Activated CD4-positive, CD25-positive, alpha-beta regulatory T cell treated with anti-CD3 and anti-CD28 coated beads, Interleukin-2, amount 50 U/mL, for 24 hours (primary cell): ENCODE measurements around the gene CCDC127.
"Not testable (repeated sequence)": the region's sequence is repeated elsewhere in the genome, so short reads cannot be mapped to it uniquely, and the experiment has no call there.

Experiments
- ATAC-seq, 2 donors: fragments of 150-1000 bp; cut with Tn5 transposase; one replicate each; pipeline ENCODE4 v1.10.0; 2021; ENCODE audit warnings: mild to moderate bottlenecking in 1 of 2, moderate library complexity in 1 of 2

CCDC127 gene

DNA sequence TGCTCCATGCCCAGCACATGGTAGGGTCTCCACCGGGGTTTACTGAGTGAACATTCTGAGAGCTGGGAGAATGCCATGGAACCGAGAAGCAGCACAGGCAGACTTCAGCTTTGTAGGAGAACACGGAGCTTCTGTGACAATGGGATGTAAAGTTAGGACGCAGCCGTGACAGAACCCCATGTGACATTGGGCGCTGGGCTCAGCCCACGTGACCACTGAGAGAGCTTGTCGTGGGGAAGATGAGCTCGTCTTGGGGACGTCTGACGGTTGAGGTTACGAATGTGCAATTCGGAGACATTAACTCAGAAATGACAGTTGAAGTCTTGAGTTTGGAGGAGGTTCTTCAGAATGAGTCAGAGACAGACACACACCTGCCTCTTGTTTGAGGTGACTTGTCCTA, 13.7 kb upstream of the CCDC127 start:
- no peak for ATAC-seq

DNA sequence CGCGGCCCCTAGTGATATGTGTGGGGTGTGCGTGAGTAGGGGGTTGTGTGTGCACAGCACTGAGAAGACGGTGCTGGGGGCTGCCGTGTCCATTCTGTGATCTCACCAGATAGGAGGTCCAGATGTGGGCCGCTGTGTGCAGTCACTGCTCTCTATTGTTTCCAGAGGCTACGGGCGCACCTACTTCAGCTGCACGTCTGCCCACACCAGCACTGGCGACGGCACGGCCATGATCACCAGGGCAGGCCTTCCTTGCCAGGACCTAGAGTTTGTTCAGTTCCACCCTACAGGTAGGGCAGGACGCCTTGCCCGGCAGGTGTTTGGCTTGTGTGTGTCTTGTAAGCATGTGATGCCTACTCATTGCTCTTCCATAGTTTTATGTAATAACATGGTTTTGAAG, 12.8 kb upstream of the CCDC127 start:
- no peak for ATAC-seq

DNA sequence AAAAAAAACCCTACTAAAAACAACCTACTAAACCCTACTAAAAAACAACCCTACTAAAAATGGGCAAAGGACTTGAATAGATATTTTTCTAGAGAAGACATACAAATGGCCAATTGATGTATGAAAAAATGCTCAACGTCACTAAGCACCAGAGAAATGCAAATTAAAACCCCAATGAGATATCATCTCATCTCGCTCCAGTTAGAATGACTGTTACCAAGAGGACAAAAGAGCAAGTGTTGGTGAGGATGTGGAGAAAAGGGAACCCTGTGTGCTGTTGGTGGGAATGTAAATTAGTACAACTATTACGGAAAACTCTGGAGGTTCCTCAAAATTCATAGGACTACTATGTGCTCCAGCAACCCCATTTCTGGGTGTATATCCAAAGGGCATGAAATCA, 10.9 kb upstream of the CCDC127 start:
- ATAC-seq, result no peak

DNA sequence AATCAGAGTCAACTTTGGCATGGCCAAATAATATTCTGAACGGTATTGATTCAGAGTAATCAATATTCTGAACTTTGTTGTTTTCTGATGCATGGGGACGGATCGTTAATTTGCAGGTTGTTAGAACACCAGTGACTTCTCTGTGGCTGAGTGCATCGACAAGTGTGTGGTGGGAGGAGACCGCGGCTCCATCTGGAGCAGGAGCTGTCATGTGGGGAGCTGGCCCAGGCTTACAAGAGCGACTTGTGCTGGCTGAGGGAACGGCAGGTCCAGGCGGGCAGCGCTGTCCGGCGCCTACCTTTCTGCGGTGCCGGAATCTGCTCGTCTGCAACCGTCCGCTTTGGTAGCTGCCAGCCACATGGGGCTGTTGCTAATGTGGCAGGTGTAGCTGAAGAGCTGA, 9.4 kb upstream of the CCDC127 start:
- not testable (repeated sequence) for ATAC-seq

DNA sequence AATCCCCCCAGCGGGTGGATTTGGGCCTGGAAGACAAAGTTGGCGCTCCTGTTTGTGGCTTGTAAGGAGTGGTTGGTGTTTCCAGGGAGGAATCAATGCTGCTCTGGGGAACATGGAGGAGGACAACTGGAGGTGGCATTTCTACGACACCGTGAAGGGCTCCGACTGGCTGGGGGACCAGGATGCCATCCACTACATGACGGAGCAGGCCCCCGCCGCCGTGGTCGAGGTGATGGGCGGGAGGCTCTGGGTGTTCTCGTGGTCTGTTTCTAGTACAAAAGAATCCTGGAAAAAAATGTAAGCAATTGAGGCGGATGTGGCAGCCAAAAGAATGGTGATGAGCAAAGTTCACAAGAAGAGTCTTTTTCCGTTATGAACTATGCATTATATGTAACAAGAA, 7.4 kb upstream of the CCDC127 start:
- ATAC-seq, result no peak

DNA sequence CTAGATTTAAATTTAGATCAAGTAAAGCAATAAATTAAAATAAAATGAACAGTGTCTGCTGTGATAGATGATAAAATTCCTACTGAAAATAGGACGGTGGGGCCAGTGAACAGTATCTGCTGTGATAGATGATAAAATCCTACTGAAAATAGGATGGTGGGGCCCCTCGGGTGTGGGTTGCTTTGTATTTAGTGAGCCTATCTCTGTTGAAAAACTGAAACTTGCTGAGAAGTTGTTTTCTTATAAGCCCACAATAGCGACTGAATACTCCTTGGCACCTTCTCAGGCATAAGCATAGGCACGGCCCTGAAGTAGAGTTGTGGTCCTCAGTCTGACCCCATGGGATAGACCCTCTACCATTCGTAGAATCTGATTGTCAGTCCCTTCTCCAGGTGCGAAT, 5.8 kb upstream of the CCDC127 start:
- no peak for ATAC-seq

DNA sequence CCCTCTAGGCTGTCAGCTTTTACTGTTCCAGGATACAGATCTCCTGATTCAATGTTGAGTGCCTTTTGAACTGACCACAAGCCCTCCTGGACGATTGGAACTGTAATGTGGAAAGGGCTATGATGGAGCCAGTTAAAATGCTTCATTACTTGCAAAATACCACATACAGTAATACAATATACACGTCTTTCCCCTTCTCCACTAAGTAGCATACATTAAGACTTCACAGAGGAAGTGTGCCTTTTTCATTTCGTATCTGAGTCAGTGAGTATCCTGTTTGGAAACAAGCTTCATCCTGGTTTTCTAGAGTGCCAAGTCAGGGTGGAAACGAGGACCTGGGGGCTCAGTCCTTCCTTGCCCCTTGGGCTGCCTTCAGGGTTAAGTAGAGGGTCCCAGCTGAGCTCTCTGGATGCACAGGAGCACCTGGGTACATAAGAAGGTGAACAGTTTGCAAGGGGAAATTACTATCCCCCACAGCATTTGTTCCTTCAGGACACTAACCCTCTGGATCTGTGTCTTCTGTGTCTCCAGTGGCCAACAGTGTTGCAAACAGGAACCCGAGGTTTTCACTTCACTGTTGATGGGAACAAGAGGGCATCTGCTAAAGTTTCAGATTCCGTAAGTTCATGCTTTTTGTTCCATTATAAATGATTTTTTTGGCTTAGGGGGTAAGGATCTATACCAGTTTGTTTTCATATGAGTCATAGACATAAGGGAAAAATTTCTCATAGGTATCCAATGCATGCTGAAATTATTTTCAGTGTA, 5.2 kb upstream of the CCDC127 start:
- not testable (repeated sequence) for ATAC-seq

DNA sequence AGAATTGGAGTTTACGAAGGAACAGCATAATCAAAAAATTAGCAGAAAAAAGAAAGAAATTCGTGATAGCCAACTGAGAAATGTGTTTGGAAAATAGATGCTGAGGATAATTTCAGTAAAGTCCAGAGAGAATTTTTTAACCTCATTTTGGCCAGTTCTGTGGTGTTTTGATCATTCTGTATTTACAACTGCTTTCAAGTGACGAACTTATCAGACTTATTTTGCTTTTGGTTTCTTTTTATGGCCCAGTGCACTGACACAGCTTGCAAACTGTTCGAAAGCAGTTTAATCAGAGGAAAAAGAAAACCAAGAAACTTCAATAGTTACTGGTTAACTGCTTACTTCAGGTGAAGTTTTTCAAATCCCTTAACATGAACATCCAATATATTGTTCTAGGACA, 2.0 kb upstream of the CCDC127 start:
- peak; percentile 39 to 41 for ATAC-seq

DNA sequence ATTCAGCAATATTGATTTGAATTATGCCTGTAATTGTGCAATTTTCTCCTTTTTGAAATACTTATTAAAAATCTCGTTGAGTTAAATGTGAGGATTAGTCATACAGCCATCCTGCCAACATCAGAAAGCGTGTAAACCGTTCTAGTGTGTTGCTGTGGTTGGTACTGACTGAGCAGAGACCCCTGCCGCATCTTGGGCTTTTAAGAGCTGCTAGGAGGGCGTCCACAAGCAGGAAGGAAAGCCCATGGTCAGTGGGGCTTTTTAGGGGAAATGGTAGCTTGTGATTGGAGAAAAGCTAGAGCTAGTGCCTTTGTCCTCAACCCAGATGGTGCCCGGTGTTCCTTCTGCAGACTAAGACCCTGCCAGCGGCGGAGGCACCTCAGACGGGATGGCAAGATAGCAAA, 1.5 kb upstream of the CCDC127 start:
- peak; percentile 37 to 46 for ATAC-seq

DNA sequence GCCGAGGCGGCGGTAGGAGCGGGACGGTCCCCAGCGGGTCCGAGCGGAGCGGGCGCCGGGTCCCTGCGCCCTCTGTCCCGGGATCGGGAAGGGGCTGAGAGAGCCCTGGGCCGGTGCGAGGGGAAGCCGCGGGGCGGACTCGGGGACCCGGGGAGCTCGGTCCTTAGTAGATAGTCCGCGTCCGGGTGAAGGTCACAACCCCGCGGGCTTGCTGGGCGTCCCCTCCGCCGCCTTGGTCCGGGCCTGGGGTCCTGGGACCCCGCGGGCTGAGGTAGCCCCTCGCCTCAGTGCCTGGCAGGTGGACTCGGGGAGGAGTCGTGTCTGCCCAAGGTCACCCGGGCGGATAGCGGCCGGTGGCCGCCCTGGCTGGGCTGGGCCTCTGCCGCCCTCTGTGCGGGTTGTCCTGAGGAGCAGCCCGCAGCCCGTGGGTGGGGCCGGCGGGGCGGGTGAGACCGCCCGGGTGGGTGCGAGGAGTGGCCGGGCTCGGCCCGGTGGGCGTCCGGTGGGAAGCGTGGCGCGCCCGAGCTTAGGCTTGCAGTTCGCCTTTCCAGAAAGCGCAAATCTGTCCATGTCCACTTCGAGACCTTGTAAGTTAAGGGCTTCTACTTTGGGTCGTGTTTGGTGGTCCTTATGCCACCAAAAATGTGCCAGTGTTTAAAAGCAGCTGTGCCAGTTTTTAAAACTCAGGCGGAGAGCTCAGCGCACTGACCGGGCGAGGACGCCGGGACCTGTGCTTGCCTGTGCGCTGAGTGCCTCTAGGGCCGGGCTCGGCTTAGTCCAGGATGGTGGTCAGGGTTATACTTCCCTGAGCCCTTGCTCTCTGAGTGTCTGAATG, 721 bp upstream of the CCDC127 start:
- peak in 1 of 2 donors; percentile 15 for ATAC-seq

DNA sequence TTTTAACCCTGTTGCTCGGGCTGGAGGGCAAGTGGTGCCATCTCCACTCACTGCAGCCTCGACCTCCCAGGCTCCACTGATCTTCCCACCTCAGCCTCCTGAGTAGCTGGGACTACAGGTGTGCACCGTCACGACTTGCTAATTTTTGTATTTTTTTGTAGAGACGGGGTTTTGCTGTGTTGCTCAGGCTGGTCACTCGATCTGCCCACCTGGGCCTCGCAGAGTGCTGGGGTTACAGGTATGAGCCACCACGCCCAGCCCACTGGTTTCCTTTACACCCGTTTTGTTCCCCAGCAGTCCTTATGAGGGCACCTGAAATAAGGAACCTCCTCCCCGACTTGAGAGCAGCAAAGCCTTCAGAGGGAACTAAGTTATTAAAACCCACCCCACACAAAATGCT, 1.9 kb downstream of the CCDC127 start:
- ATAC-seq, result not testable (repeated sequence)

DNA sequence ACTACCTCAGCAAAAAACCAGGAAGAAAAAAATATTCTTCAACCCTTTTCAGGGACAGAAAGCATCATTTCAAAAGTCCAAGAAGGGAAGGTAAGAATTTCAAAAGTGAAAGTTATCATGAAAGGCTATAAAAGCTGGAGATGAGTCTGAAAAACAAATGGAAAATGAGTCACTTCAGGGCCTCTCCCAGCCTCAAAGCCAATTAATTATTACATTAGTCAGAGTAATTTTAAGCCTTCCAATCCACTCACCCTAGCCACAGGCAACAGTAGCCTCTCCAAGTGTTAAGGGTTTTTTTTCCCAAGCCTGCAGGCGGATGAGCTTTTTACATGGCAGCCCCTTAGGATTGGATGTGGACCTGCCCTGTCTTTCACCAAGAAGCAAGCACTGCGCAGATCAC, 2.7 kb downstream of the CCDC127 start:
- ATAC-seq, result peak in 1 of 2 donors; percentile 18

DNA sequence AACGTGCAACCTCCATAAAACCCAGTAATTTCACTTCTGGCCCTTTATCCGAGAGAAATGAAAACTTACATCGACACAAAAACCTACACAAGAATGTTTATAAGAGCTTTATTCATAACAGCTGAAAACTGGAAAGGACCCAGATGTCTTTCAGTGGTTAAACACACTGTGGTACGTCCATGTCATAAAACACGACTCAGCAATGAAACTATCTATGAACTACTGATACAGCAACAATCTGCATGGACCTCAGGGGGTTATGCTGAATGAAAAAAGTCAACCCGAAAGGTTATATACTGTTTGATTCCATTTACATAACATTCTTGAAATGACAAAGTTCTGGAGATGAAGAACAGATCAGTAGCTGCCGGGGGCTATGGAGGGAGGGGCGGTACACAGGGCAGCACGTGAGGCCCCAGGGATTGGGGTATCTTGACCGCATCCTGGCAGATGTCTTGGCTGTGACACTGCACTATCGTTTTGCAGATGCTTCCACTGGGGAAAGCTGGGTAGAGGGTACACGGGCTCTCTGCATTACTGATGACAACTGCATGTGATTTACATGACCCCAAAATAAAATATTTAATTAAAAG, 4.1 kb downstream of the CCDC127 start:
- no peak for ATAC-seq

DNA sequence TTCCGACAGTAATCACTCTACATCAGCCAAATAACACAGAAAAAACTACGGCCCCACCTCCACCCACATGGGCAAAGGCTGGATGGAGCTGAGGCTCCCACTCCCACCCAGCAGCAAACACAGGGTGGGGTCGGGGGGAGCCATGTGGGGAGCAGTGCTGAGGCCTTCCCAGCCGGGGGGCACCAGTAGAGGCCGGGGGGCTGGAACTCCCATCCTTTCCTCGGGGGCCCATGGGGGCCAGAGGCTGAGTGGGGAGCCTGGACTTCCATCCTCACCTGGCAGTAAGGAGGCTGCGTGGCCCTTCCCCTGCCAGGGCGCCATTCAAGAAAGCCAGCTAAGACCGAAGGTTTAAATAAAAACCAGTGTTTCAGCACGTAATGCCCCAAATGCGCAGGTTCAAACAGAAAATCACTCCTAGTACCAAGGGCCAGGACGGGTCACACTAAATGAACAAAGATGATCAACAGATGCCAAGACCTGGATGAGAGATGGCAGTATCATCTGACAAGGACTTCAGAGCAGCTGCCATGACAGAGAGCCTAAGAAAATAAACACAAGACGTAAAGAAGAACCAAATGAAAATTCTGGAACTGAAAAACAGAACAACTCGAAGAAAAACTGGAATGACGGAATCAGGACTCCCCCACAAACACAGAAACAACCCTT, 9.4 kb downstream of the CCDC127 start:
- ATAC-seq, result no peak

DNA sequence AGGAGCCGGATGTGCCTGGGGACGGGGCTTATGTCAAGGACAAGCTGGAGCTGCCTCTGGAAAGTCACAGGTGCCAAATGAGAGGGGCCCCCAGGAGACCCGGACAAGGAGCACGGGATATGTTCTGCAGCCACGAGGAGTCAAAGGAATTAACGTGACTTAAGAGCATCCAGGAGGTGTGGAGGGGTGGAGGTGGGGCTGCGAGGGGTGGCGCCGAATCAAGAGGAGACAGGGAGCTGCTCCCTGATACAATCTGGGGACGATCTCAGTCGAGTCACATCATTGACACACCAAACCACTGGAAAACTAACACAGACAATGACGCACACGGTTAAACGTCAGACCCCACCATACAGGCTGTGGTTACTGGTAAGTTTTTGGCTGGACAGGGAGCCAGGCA, 10.4 kb downstream of the CCDC127 start:
- no peak for ATAC-seq

DNA sequence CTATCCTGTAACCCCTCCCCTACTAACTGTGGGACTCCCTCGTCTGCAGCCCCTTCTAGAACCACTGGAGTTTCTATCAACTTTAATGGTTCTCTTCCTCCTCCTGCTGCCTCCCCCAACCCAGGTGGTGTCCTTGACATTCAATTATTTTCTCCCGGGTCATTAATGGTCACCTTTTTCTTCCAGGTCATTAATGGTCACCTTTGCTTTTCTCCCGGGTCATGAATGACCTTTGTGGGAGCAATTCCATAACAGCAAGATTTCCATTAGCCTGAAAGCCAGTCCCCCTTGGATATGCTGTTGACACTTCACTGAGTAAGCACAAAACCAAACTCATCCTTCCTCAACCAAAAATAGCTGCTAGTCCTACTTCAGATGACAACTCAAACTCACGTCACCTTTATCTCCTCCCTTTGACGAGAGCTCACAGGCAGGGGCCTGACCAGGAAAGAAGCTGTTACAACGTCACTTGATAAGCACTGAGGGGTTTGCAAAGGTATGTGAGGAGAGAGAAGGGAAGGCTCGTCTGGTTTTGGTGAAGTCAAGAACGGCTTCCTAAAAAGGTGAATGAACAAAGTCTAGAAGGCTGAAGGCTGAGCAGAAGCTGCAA, 10.9 kb downstream of the CCDC127 start:
- ATAC-seq, result no peak

DNA sequence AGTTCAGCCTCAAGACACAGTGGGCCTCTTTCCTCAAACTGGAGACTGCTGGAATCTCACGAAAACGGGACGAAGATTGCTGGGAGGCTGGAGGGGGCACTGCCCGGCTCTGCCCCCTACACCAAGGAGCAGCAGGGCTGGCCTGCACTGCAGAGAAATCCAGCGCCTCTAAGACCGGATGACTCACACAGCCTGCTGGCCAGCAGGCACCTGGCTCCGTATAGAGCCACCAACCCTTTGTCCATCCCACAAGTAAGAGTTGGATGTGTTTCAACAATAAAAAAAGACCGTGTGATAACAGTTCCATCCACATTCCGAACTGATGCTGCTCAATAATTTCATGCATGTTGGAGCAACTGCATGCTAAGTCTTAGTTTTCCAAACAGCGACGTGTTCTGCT, 11.5 kb downstream of the CCDC127 start:
- ATAC-seq, result no peak

DNA sequence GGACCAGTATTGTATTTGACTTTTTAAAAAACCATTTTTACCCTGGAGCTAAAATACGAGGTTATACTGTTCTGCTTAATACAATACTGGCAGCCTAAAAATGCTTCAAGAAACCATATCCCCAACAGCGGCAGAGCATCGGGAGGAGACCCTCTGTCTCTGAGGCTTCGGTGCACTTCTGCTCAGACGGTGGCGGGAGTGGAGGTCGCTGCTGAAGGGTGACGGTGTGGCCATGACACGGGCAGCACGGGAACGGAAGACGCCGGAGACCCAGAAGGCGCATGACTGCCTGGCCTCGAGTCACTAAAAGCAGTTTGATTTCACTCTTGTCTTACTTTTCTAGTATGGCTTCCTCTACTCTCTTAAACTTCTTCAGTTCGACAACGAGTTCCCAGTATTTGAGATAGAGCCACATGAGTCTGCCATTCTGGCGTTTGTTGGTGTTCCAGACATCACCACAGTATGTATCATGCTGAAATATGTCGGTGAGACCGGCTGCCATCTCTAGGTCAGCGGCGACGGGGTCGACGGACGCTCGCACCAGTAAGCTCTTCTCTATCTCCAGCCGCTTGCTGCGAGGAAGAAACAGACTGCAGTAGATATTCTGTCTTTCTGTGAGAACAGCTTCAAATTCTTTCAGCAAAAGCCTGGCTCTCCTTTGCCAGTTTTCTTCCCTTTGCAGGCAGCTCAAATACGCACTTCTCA, 12.8 kb downstream of the CCDC127 start:
- ATAC-seq, result no peak

DNA sequence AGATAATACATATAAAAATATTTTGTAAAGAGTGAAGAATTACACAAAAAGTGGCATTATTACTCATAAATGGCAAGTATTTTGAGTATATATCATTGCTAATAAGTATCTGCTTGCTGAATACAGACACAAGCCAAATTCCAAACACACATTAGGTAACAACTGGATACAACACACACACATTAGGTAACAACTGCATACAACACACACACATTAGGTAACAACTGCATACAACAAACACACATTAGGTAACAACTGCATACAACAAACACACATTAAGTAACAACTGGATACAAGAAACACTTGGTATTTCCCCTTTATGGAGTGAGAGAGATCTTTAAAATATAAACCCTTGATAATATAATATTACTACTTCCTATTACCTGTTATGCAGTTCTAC, 13.5 kb downstream of the CCDC127 start:
- ATAC-seq, result no peak

DNA sequence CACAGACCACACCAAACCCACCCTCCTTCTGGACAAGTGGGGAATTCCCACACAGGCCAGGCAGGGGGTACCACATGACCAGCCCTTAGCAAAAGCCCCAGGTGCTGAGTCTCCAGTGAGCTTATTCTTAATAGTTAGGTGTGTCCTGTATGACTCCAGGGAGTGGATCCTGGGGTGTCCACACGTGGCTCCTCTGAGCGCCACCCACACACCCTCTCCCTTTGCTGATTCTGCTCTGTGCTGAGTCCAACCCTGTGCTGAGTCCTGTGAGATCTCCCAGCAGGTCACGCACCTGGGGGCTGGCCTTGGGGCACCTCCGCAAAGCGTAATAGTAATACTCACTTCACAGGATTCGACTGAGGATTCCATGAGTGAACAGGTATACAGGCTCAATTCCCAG, 14.0 kb downstream of the CCDC127 start:
- ATAC-seq, result no peak

DNA sequence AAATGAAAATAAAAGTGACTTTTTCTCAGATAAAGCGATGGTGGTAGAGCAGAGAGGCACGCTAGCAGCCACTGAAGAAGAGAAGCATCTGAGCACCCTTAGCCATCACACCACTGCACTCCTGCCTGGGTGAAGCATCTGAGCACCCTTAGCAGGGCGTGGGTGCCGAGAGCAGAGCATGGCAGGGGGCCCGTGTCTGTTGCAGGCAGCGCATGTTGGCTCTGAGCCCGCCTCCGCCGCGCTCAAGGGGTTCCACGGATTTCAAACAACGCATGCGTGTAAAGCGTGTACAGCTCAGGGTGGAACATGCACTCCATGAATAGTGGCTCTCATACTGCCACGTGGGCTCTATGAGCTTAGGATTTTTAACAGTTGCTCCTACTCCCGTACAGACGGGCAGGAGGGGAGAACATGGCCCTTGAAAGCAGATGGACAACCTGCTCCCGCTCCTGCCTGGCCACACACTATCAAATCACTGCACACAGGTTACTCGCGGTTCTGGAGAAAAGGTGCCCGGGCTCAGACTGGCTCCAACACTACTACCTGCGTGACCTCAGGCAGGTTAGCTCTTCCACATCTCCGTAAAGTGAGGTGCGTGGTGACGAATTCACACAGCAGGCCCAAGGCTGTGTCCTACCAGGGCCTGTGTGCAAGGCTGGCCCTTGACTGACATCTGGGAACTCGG, 14.6 kb downstream of the CCDC127 start:
- ATAC-seq, result no peak

DNA sequence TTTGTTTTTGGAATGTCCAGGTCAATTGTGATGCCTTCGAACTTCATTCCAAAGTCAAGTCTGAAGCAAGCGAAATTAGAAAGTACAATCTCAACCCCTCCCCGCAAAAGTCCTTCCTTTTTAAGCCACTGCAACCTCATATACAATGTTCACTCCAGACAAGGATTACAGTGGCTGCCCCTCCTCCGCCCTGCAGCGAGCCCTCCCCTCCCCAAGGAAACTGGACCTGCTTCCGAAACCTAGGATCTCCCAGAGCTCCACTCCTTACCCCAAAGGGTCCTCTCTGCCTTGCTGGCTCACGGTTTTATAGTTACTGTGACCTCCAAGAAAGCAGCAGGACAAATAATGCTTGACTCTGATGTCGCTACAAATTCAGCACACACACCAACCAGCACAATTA, 16.3 kb downstream of the CCDC127 start:
- no peak for ATAC-seq
